GM10248 (cell line): ENCODE results near the gene C10orf67.
A peak's percentile ranks its signal among the peaks of the same experiment; 100 is the strongest.
"Not testable (repeated sequence)": the region's sequence is repeated elsewhere in the genome, so short reads cannot be mapped to it uniquely, and the experiment has no call there.

Source experiments
- CTCF ChIA-PET: fragments of 300-600 bp; sonication (Branson Sonifier 250); formaldehyde crosslinking; extraction: SDS; loops from one replicate; lab custom pipeline; 2021; ENCODE audit warnings: antibody characterized with exemption; lab: Yijun Ruan, JAX
- POLR2A ChIA-PET: fragments of 350-650 bp; sonication (Branson Sonifier 250); formaldehyde crosslinking; extraction: SDS; loops from one replicate; lab custom pipeline; 2020; ENCODE audit warnings: antibody characterized with exemption; lab: Yijun Ruan, JAX
- DNase-seq: peaks from one replicate; pipeline ENCODE4 v3.0.0; 2012; ENCODE audit errors: extremely low spot score
- CTCF ChIP-seq: IDR thresholded peaks from 2 replicates; pipeline ENCODE4 v1.5.1; 2012; ENCODE audit warnings: mild to moderate bottlenecking, low read depth; ENCODE audit errors: extremely low read depth, missing control alignments, control extremely low read depth

The C10orf67 gene

GRCh38 chr10:23310404-23310803 is 34.2 kb downstream of the C10orf67 start:
- DNase-seq, result no peak
- TF ChIP-seq CTCF, result no peak
- CTCF ChIA-PET, result interaction anchor here (0.9 to 10.4 kb wide), 2 partner anchors 152 to 216 kb away, joined by 3 to 126 read pairs; no protein-coding TSS in a partner anchor
- POLR2A ChIA-PET, result no interaction called here

- CTCF ChIA-PET, DNase-seq, POLR2A ChIA-PET: not testable (repeated sequence)
Observed at GRCh38 chr10:23299961-23300360, 44.6 kb downstream of the C10orf67 start.

- no peak for DNase-seq
- CTCF ChIA-PET, result interaction anchor here (1.0 to 6.7 kb wide), 6 partner anchors 9 to 700 kb away, joined by 3 to 65 read pairs (median 6); no protein-coding TSS in a partner anchor
- POLR2A ChIA-PET, result no interaction called here
- TF ChIP-seq CTCF, result peak; percentile 31
Observed at GRCh38 chr10:23294638-23295247, 49.9 kb downstream of the C10orf67 start.

GRCh38 chr10:23293973-23294590 is 50.5 kb downstream of the C10orf67 start:
- TF ChIP-seq CTCF, result no peak
- POLR2A ChIA-PET, result no interaction called here
- CTCF ChIA-PET, result interaction anchor here (1.0 to 6.7 kb wide), 11 partner anchors 9 to 1226 kb away, joined by 3 to 65 read pairs (median 7); no protein-coding TSS in a partner anchor
- DNase-seq, result no peak

GRCh38 chr10:23293145-23293724 is 51.4 kb downstream of the C10orf67 start:
- peak; percentile 64 for TF ChIP-seq CTCF
- ChIA-PET POLR2A (no interaction called here), CTCF (interaction anchor here (0.8 to 6.7 kb wide), 17 partner anchors 8 to 1227 kb away, joined by 3 to 65 read pairs (median 4); no protein-coding TSS in a partner anchor)
- DNase-seq, result peak; percentile 45

- no peak for TF ChIP-seq CTCF
- ChIA-PET CTCF (interaction anchor here (0.8 to 6.7 kb wide), 11 partner anchors 9 to 211 kb away, joined by 3 to 65 read pairs (median 7); no protein-coding TSS in a partner anchor), POLR2A (no interaction called here)
- no peak for DNase-seq
Observed at GRCh38 chr10:23291551-23292334, 52.9 kb downstream of the C10orf67 start.
